Suprapubic skin (tissue), 4 donors: ENCODE results near the gene LMTK2. TPM values are rescaled to one million over a fixed set of nuclear protein-coding genes. Genes with fewer than 3 reads are reported as not detected.

Source experiments
- DNase-seq, 2 donors: peaks; one replicate each; pipeline ENCODE4 v3.0.0-alpha.2; 2019; ENCODE audit warnings: low spot score in 2 of 2
- H3K27ac ChIP-seq: fragments of 200-600 bp; sonication (generic); one replicate; pipeline ENCODE4 v1.5.1; 2019
- H3K27me3 ChIP-seq: fragments of 200-600 bp; sonication (generic); one replicate; pipeline ENCODE4 v1.5.1; 2019
- H3K36me3 ChIP-seq: fragments of 200-600 bp; sonication (generic); one replicate; pipeline ENCODE4 v1.5.1; 2019
- H3K4me1 ChIP-seq: fragments of 200-600 bp; sonication (generic); one replicate; pipeline ENCODE4 v1.5.1; 2019
- H3K4me3 ChIP-seq: fragments of 200-600 bp; sonication (generic); one replicate; pipeline ENCODE4 v1.5.1; 2019; ENCODE audit warnings: mild to moderate bottlenecking
- H3K9me3 ChIP-seq: fragments of 200-600 bp; sonication (generic); one replicate; pipeline ENCODE4 v1.5.1; 2019
- EP300 ChIP-seq: sonication (generic); formaldehyde crosslinking; IDR thresholded peaks from one replicate; pipeline ENCODE4 v1.6.1; 2017; ENCODE audit warnings: antibody characterized with exemption
- POLR2A ChIP-seq, 2 donors: fragments of 450-650 bp; IDR thresholded peaks; one replicate each; pipeline ENCODE4 v1.6.1; 2017; ENCODE audit warnings: antibody characterized with exemption in 2 of 2, mild to moderate bottlenecking in 2 of 2, moderate library complexity in 2 of 2
- POLR2AphosphoS5 ChIP-seq, 3 donors: sonication (generic); formaldehyde crosslinking; IDR thresholded peaks; one replicate each; pipeline ENCODE4 v1.6.1; 2017; ENCODE audit warnings: antibody characterized with exemption in 3 of 3
- WGBS: methylation state at CpG from one replicate; pipeline ENCODE4 v1.1.5; 2018; 5-methylcytosine and 5-hydroxymethylcytosine counted together
- total RNA-seq, 4 donors: library from RNA; depleted of rRNA; stranded (reverse); fragments of >200 nt; gene quantifications; one replicate each; pipeline ENCODE4 v1.1.0, GENCODE V29; 2016
- TF ChIP-seq, protein P1 (sequence below), 2 donors: fragments of 200-600 bp in 1 of 2; fragments of 450-650 bp in 1 of 2; sonication (generic) in 1 of 2; IDR thresholded peaks; one replicate each; pipeline ENCODE4 v1.5.1; 2016 to 2019; ENCODE audit warnings: antibody characterized with exemption in 2 of 2, mild to moderate bottlenecking in 1 of 2, moderate library complexity in 1 of 2

The LMTK2 gene
- total RNA-seq, 4 donors from 2014 or later: 34.0 to 45.1 (median 39.8) TPM

DNA sequence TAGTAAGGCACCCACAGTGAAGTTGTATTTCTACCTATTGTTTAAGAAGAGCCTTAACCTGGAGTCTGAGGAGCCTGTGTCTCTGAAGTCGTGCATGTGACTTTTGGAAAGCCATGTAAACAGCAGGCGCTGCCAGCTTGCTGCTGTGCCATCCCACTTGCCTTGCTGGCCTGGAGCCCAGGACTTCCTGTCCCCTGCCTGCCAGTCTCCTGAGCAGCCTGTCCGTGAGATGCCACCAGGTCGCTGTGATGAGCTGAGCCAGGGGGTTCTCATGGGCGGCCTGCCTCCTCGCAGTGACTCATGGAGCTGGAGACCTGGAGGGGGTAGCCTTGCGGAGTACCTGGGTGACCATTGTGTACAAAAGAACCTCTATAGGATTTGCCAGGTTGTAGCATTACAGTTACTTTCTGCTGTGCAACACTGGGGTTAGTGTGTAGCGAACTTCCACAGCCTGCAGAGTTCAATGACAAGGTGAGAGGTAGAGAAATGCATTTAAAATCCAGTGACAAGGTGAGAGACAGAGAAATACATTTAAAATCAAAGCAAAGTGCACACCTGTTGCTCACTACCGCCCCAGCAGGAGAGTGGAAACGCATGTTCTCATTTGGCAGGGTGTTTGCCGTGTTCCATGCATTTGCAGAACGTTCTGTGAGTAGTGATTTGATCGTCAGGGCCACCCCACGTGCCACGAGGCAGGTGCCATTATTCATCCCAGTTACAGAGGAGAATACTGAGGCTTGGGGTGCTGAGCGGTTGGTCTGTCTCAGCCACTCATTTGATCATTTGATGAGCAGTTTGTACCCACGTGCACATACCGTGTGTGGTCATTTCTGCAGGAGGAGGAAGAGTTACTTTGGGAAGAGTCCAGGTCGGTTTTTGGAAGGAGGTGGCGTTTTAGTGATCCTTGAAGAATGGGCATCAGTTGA is 67.9 kb downstream of the LMTK2 start:
- DNase-seq: no peak
- H3K9me3 ChIP-seq: no peaks in the 10 kb centered on the region
- 76% methylated on average over 20 of the region's 20 CpGs for WGBS

DNA sequence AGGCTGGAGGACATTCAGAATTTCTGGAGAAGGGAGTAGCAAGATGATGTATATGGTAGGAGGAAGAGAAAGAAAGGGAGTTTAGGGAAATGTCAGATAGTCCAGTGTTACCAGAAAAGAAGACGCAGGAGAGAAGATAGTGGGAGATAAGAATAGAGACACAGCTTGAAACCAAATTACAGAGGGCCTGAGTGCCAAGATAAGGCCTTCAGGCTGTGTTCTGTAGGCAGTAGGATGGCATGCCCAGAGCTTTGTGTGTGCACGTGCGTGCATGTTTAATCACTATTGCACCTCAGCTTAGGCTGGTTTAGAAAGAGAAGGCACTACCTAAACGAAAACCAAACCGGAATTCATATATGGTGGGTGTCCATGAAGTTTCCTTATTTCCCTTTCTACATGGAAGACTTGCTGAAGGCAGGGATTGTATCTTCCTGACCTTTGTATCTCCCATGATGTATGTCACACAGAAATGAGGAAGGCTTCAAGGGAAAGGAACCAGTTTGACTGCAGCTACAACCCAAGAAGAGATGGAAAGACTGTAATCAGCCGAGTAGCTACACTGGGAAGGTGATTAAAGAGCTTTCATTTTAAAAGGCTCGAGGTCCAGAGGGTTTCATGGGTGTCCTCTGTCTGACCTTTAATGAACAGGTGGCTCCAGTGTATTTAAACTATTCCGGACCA is 68.7 kb downstream of the LMTK2 start:
- WGBS: 72% methylated on average over 8 of the region's 8 CpGs
- H3K27ac ChIP-seq: no peak overlapping the region
- peaks cover 27% of the 10 kb centered on the region for H3K36me3 ChIP-seq
- peaks cover 6% of the 10 kb centered on the region for H3K4me1 ChIP-seq
- H3K27me3 ChIP-seq: no peaks in the 10 kb centered on the region
- no peak for DNase-seq
- no peak overlapping the region for H3K4me3 ChIP-seq
- TF ChIP-seq POLR2AphosphoS5 (IDR thresholded peaks at IDR 0.05): no peak
- TF ChIP-seq, protein P1, sequence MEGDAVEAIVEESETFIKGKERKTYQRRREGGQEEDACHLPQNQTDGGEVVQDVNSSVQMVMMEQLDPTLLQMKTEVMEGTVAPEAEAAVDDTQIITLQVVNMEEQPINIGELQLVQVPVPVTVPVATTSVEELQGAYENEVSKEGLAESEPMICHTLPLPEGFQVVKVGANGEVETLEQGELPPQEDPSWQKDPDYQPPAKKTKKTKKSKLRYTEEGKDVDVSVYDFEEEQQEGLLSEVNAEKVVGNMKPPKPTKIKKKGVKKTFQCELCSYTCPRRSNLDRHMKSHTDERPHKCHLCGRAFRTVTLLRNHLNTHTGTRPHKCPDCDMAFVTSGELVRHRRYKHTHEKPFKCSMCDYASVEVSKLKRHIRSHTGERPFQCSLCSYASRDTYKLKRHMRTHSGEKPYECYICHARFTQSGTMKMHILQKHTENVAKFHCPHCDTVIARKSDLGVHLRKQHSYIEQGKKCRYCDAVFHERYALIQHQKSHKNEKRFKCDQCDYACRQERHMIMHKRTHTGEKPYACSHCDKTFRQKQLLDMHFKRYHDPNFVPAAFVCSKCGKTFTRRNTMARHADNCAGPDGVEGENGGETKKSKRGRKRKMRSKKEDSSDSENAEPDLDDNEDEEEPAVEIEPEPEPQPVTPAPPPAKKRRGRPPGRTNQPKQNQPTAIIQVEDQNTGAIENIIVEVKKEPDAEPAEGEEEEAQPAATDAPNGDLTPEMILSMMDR (IDR thresholded peaks at IDR 0.05): no peak
- no peak for TF ChIP-seq EP300
- TF ChIP-seq POLR2A (IDR thresholded peaks at IDR 0.05): no peak
- H3K9me3 ChIP-seq: no peaks in the 10 kb centered on the region

More for the DNA sequence above, 67.9 kb downstream of the LMTK2 start:
- no peak for TF ChIP-seq POLR2A (IDR thresholded peaks at IDR 0.05)
- TF ChIP-seq EP300: no peak
- TF ChIP-seq POLR2AphosphoS5 (IDR thresholded peaks at IDR 0.05): no peak
- TF ChIP-seq, protein P1 (IDR thresholded peaks at IDR 0.05): no peak
- no peak overlapping the region for H3K4me3 ChIP-seq
- no peak overlapping the region for H3K27ac ChIP-seq
- H3K36me3 ChIP-seq: peaks cover 27% of the 10 kb centered on the region
- H3K4me1 ChIP-seq: peaks cover 6% of the 10 kb centered on the region
- no peaks in the 10 kb centered on the region for H3K27me3 ChIP-seq

DNA sequence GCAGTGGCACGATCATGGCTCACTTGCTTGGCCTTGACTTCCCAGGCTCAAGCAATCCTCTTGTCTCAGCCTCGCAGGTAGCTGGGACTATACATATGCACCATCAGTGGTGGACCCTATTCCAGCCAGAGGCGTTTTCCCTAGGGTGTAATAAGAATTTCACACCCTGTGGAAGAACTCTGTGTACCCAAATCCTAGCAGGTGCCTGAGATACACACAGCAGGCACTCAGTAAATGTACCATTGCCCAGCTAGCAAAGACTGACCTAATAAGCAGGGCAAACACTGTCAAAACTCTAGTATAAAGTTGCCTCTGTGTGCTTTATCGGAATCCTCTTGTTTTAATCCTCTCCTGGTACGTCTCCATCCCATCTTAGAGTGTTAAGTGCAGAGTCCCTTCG is 70.9 kb downstream of the LMTK2 start:
- no peak for DNase-seq
- H3K27me3 ChIP-seq: no peaks in the 10 kb centered on the region
- no peak overlapping the region for H3K4me3 ChIP-seq
- peaks cover 6% of the 10 kb centered on the region for H3K4me1 ChIP-seq
- WGBS: 90% methylated on average over 6 of the region's 6 CpGs
- no peaks in the 10 kb centered on the region for H3K9me3 ChIP-seq
- peaks cover 14% of the 10 kb centered on the region for H3K36me3 ChIP-seq
- TF ChIP-seq EP300 (no peak), POLR2AphosphoS5 (IDR thresholded peaks at IDR 0.05) (no peak), POLR2A (IDR thresholded peaks at IDR 0.05) (no peak)
- TF ChIP-seq, protein P1 (IDR thresholded peaks at IDR 0.05): no peak
- H3K27ac ChIP-seq: peak overlapping the region; percentile 66

- no peaks in the 10 kb centered on the region for H3K9me3 ChIP-seq
- H3K27me3 ChIP-seq: no peaks in the 10 kb centered on the region
- H3K27ac ChIP-seq: peak overlapping the region; percentile 72
- TF ChIP-seq, protein P1 (IDR thresholded peaks at IDR 0.05): no peak
- no peak for TF ChIP-seq EP300
- TF ChIP-seq POLR2AphosphoS5 (IDR thresholded peaks at IDR 0.05): no peak
- H3K4me3 ChIP-seq: no peak overlapping the region
- peaks cover 6% of the 10 kb centered on the region for H3K4me1 ChIP-seq
- peaks cover 14% of the 10 kb centered on the region for H3K36me3 ChIP-seq
- no peak for DNase-seq
- WGBS: 60% methylated on average over 16 of the region's 16 CpGs
Measured at GRCh38 chr7:98178321-98178720, 71.7 kb downstream of the LMTK2 start.
